Liver (tissue), 9 donors: ENCODE data around the gene PCDHA1. TPM values are rescaled to one million over a fixed set of nuclear protein-coding genes. Genes with fewer than 3 reads are reported as not detected.

Experiments used
- DNase-seq: peaks from one replicate; pipeline ENCODE4 v3.0.0-alpha.2; 2017; ENCODE audit warnings: low spot score
- H3K27ac ChIP-seq, 2 donors: one replicate each; pipeline ENCODE4 v1.7.0; 2013; ENCODE audit warnings: inconsistent platforms in 2 of 2, low read length in 2 of 2, control low read depth in 1 of 2, low read depth in 1 of 2, mild to moderate bottlenecking in 1 of 2
- H3K27me3 ChIP-seq, 4 donors: one replicate each; pipeline versions ENCODE4 v1.6.1 to v1.7.0; 2013; ENCODE audit warnings: low read length in 3 of 4, inconsistent platforms in 1 of 4, mild to moderate bottlenecking in 1 of 4, moderate library complexity in 1 of 4; ENCODE audit not compliant: control insufficient read depth in 4 of 4, insufficient read depth in 4 of 4
- H3K36me3 ChIP-seq, 4 donors: one replicate each; pipeline versions ENCODE4 v1.6.1 to v1.7.0; 2013; ENCODE audit warnings: low read length in 3 of 4, mild to moderate bottlenecking in 3 of 4, low read depth in 1 of 4, moderate library complexity in 1 of 4; ENCODE audit not compliant: control insufficient read depth in 4 of 4, insufficient read depth in 3 of 4
- H3K4me1 ChIP-seq, 4 donors: one replicate each; pipeline versions ENCODE4 v1.6.1 to v1.7.0; 2013; ENCODE audit warnings: low read length in 3 of 4, mild to moderate bottlenecking in 3 of 4, moderate library complexity in 1 of 4; ENCODE audit not compliant: control insufficient read depth in 4 of 4, insufficient read depth in 4 of 4
- H3K4me3 ChIP-seq, 3 donors: one replicate each; pipeline versions ENCODE4 v1.6.1 to v1.7.0; 2013; ENCODE audit warnings: low read length in 3 of 3, control low read depth in 1 of 3, low read depth in 1 of 3, mild to moderate bottlenecking in 1 of 3
- H3K9ac ChIP-seq, 2 donors: one replicate each; pipeline ENCODE4 v1.7.0; 2013; ENCODE audit warnings: low read length in 2 of 2, mild to moderate bottlenecking in 2 of 2, moderate library complexity in 2 of 2, control low read depth in 1 of 2, low read depth in 1 of 2
- H3K9me3 ChIP-seq, 4 donors: one replicate each; pipeline versions ENCODE4 v1.6.1 to v1.7.0; 2013; ENCODE audit warnings: low read length in 3 of 4; ENCODE audit not compliant: control insufficient read depth in 4 of 4
- CTCF ChIP-seq: fragments of 150-350 bp; IDR thresholded peaks from 2 replicates; pipeline ENCODE4 v1.5.1; 2017; ENCODE audit warnings: improper control_type of control experiment, low read depth, low read length; ENCODE audit not compliant: missing input control
- EGR1 ChIP-seq, 2 donors: IDR thresholded peaks; 2 replicates each; pipeline ENCODE4 v1.6.1; 2016 to 2018; ENCODE audit warnings: antibody characterized with exemption in 2 of 2, low read depth in 2 of 2
- FOXA1 ChIP-seq: IDR thresholded peaks from 2 replicates; pipeline ENCODE4 v1.6.1; 2016; ENCODE audit warnings: antibody characterized with exemption
- FOXA2 ChIP-seq: IDR thresholded peaks from 2 replicates; pipeline ENCODE4 v1.6.1; 2016; ENCODE audit warnings: antibody characterized with exemption
- GABPA ChIP-seq, 2 donors: IDR thresholded peaks in 1 of 2; conservative IDR thresholded peaks in 1 of 2; 2 replicates each; pipeline ENCODE4 v1.6.1; 2016; ENCODE audit warnings: antibody characterized with exemption in 2 of 2, mild to moderate bottlenecking in 1 of 2, moderate library complexity in 1 of 2
- HNF4A ChIP-seq, 2 donors: conservative IDR thresholded peaks; 2 replicates each; pipeline ENCODE4 v1.6.1; 2016; ENCODE audit warnings: antibody characterized with exemption in 2 of 2, mild to moderate bottlenecking in 2 of 2
- HNF4G ChIP-seq: IDR thresholded peaks from 2 replicates; pipeline ENCODE4 v1.6.1; 2016; ENCODE audit warnings: antibody characterized with exemption
- JUND ChIP-seq, 2 donors: IDR thresholded peaks; 2 replicates each; pipeline ENCODE4 v1.6.1; 2016; ENCODE audit warnings: antibody characterized with exemption in 2 of 2
- MAX ChIP-seq: IDR thresholded peaks from 2 replicates; pipeline ENCODE4 v1.6.1; 2016; ENCODE audit warnings: antibody characterized with exemption
- REST ChIP-seq: IDR thresholded peaks from 2 replicates; pipeline ENCODE4 v1.6.1; 2016; ENCODE audit warnings: antibody characterized with exemption, mild to moderate bottlenecking
- RXRA ChIP-seq, 2 donors: IDR thresholded peaks; 2 replicates each; pipeline ENCODE4 v1.6.1; 2017 to 2018; ENCODE audit warnings: antibody characterized with exemption in 2 of 2, mild to moderate bottlenecking in 1 of 2
- YY1 ChIP-seq: IDR thresholded peaks from 2 replicates; pipeline ENCODE4 v1.6.1; 2016; ENCODE audit warnings: antibody characterized with exemption, mild to moderate bottlenecking
- ZBTB33 ChIP-seq: IDR thresholded peaks from 2 replicates; pipeline ENCODE4 v1.6.1; 2016; ENCODE audit warnings: antibody characterized with exemption
- WGBS: extraction: QIAGEN DNeasy Blood & Tissue Kit; methylation state at CpG from one replicate; pipeline ENCODE4 v1.1.7; 2013; 5-methylcytosine and 5-hydroxymethylcytosine counted together
- polyA plus RNA-seq, 2 donors: library from polyadenylated mRNA; stranded (reverse) in 1 of 2; unstranded in 1 of 2; fragments of 200-250 nt in 1 of 2; fragments of >200 nt in 1 of 2; fragmentation: Nextera tagmentation in 1 of 2; extraction: Ambion mirVana in 1 of 2; gene quantifications; one replicate each; pipeline versions ENCODE4 v1.2.1 to v1.2.3, GENCODE V29; 2013 to 2015
- total RNA-seq, 2 donors: library from RNA; depleted of rRNA; stranded (reverse); fragments of >200 nt; gene quantifications; one replicate each; pipeline ENCODE4 v1.2.3, GENCODE V29; 2014
- donor health status: healthy.
- donor health status: healthy.
- donor health status: healthy.
- donor health status: healthy.
- donor health status: healthy.

The PCDHA1 gene
- total and polyA plus RNA-seq, 4 donors = not detected

- Histone ChIP-seq H3K4me1 (no peaks in the 10 kb centered on the region), H3K36me3 (no peaks in the 10 kb centered on the region), H3K27ac (no peak overlapping the region), H3K9ac (no peak overlapping the region), H3K27me3 (no peaks in the 10 kb centered on the region), H3K4me3 (no peak overlapping the region), H3K9me3 (peaks cover 0 to 6% (median 2%) of the 10 kb centered on the region in 4 donors)
- DNase-seq = no peak
- 55% methylated on average over 2 of the region's 2 CpGs for WGBS
- no peak for TF ChIP-seq CTCF
- no peak for TF ChIP-seq JUND (IDR thresholded peaks at IDR 0.05)
- TF ChIP-seq ZBTB33 = no peak
- TF ChIP-seq MAX = no peak
- TF ChIP-seq FOXA1 = no peak
- no peak for TF ChIP-seq REST
- no peak for TF ChIP-seq HNF4G
- TF ChIP-seq YY1 = no peak
- TF ChIP-seq EGR1 (IDR thresholded peaks at IDR 0.05; ENCODE audit: low read depth in 2 of 2) = no peak
Observed at GRCh38 chr5:140946578-140946977, 160.6 kb downstream of the PCDHA1 start.

GRCh38 chr5:140951636-140952035 is 165.7 kb downstream of the PCDHA1 start:
- no peak overlapping the region for H3K4me3 ChIP-seq
- no peaks in the 10 kb centered on the region for H3K9me3 ChIP-seq
- no peak overlapping the region for H3K9ac ChIP-seq
- no peak overlapping the region for H3K27ac ChIP-seq
- peaks cover 0 to 3% (median 0%) of the 10 kb centered on the region in 4 donors for H3K4me1 ChIP-seq
- H3K27me3 ChIP-seq = no peaks in the 10 kb centered on the region
- peak; percentile 26 to 61 for TF ChIP-seq HNF4A (conservative IDR thresholded peaks at IDR 0.05)
- TF ChIP-seq MAX = no peak
- TF ChIP-seq REST = no peak
- no peak for TF ChIP-seq FOXA2
- TF ChIP-seq RXRA (IDR thresholded peaks at IDR 0.05) = no peak
- no peak for TF ChIP-seq GABPA (IDR thresholded peaks at IDR 0.05 in 1 of 2, conservative IDR thresholded peaks at IDR 0.05 in 1 of 2)
- H3K36me3 ChIP-seq = no peaks in the 10 kb centered on the region
- WGBS = 53% methylated on average over 6 of the region's 6 CpGs
- DNase-seq = no peak
